NCI-H2029 (cell line): ENCODE measurements around the gene ZNF441.
"Not testable (repeated sequence)": the region's sequence is repeated elsewhere in the genome, so short reads cannot be mapped to it uniquely, and the experiment has no call there.

ENCODE experiments used
- DNase-seq: peaks from one replicate; lab custom pipeline; 2025; lab: John Stamatoyannopoulos, UW

ZNF441 gene

GRCh38 chr19:11766597-11767591 is at the start of gene ZNF441:
Gene ZNF441, plus strand, starts transcription at chr19:11767000. Its CDS starts 194 bp downstream, at chr19:11767194.
- DNase-seq, result peak; percentile 94

GRCh38 chr19:11721681-11722080 is 45.1 kb upstream of the ZNF441 start:
- DNase-seq, result no peak

GRCh38 chr19:11722414-11722813 is 44.4 kb upstream of the ZNF441 start:
- DNase-seq, result no peak

- DNase-seq, result no peak
Measured at GRCh38 chr19:11729586-11729985, 37.2 kb upstream of the ZNF441 start.

- no peak for DNase-seq
Measured at GRCh38 chr19:11735375-11735774, 31.4 kb upstream of the ZNF441 start.

- DNase-seq, result no peak
Measured at GRCh38 chr19:11736696-11737095, 30.1 kb upstream of the ZNF441 start.

- no peak for DNase-seq
Measured at GRCh38 chr19:11737964-11738745, 28.6 kb upstream of the ZNF441 start.

- DNase-seq, result peak; percentile 99
Measured at GRCh38 chr19:11738746-11739620, 27.8 kb upstream of the ZNF441 start, which contains the start of gene ZNF823. Gene ZNF823, minus strand, starts transcription at chr19:11738946. Its CDS starts 127 bp downstream, at chr19:11738819.

- no peak for DNase-seq
Measured at GRCh38 chr19:11745869-11746268, 20.9 kb upstream of the ZNF441 start.

GRCh38 chr19:11747277-11747676 is 19.5 kb upstream of the ZNF441 start:
- DNase-seq, result no peak

GRCh38 chr19:11749751-11750150 is 17.0 kb upstream of the ZNF441 start:
- no peak for DNase-seq

GRCh38 chr19:11752244-11752736 is 14.5 kb upstream of the ZNF441 start:
- DNase-seq, result no peak

- no peak for DNase-seq
Measured at GRCh38 chr19:11754663-11755062, 12.1 kb upstream of the ZNF441 start.

GRCh38 chr19:11756965-11757364 is 9.8 kb upstream of the ZNF441 start:
- no peak for DNase-seq

GRCh38 chr19:11759805-11760204 is 7.0 kb upstream of the ZNF441 start:
- DNase-seq, result no peak

GRCh38 chr19:11763117-11763516 is 3.7 kb upstream of the ZNF441 start:
- no peak for DNase-seq

- no peak for DNase-seq
Measured at GRCh38 chr19:11763611-11764010, 3.2 kb upstream of the ZNF441 start.

GRCh38 chr19:11767633-11768133 is 883 bp downstream of the ZNF441 start:
- no peak for DNase-seq

GRCh38 chr19:11769995-11770394 is 3.2 kb downstream of the ZNF441 start:
- no peak for DNase-seq

- DNase-seq, result not testable (repeated sequence)
Measured at GRCh38 chr19:11771520-11771919, 4.7 kb downstream of the ZNF441 start.

- DNase-seq, result not testable (repeated sequence)
Measured at GRCh38 chr19:11776669-11777068, 9.9 kb downstream of the ZNF441 start.
